HG02678 (cell line): Measurements from ENCODE around the gene LARP4B.

Experiments
- ATAC-seq: cut with Tn5 transposase; IDR thresholded peaks from one replicate; pipeline ENCODE4 v1.9.1; 2021; ENCODE audit warnings: mild to moderate bottlenecking, moderate library complexity; ENCODE audit not compliant: unreplicated experiment

LARP4B gene

DNA sequence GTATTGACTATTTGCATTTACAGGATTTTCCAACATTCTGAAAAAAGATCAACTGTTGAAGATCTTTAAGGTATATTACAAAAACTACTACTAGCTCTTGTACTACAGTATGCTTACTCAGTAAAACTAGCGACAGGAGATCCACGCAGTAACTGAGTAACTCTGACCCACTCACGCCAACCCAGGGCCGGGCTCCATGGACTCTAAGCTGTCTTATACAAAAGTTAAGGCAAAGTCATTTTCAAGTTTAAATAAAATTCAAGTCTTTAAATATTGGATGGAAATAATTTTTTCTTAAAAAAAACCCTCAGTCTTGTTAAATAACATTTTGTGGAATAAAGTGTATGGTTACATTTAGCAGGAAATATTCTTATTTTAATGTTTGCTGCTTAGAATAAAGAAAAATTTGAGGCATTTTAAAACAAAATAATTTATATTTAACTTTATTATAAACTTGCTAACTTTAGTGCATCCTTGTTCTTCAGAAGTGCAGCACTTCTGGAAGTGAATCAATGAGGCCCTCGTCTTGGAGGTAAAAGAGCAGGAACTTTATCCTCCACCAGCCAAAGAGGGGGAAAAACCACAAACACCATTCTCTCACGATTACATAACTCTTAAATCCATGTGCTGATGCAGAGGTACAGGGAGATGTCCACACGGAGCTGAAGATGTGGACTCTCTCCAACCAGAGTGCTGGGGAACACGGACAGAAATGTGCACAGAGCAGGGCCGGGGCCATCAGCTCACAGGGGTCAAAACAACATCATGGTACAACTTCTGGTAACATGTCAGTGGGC is 119.9 kb downstream of the LARP4B start:
- ATAC-seq, result no peak

GRCh38 chr10:810351-810846 is 121.1 kb downstream of the LARP4B start:
- ATAC-seq, result no peak

DNA sequence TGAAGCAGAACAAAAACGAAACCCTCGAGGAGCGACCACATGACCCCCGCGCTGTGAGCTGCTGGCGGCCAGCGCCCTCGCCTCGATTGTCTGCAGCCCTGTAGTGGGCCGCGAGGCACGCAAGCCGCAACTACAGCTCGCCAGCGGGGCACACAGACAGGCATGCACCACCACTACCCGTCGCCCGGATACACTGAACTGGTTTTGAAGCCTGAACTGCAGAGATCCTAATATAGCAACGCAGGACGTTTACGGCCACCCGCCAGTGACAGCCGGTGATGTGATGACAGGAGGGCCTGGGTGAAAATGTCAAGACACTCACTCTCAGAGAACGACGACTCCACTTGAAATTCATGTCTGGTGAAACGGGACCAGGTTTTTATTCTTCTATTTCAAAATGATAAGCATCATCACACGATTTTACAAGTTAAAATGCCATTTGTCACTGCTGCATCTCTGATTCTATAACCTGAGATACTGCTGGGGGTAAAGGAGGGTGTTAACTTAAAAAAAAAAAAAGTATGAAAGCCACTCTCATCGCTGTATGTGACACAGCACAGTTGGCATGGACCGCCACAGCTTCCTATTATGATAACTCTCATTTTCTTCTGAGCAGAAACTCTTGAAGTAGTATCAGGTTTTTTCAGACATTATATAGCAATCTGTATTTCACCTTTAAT is 121.7 kb downstream of the LARP4B start:
- ATAC-seq, result no peak

DNA sequence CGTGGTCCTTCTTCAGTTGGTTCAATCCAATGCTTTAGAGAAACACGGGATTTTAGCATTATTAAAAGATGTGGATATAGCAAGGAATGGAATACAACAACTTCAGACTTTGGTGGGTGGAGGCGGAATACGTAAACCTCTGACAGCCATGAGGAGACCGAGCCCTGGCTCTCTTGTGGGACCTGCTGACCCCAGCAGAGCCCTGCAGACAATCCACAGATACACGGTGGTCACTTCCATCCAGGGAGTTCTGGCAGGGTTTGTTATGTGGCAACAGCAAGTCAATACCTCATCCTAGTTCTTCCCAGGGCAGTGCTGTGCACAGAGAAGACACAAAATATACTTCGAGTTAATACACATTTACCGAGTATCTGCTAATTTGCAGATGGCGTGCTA is 123.5 kb downstream of the LARP4B start:
- no peak for ATAC-seq

DNA sequence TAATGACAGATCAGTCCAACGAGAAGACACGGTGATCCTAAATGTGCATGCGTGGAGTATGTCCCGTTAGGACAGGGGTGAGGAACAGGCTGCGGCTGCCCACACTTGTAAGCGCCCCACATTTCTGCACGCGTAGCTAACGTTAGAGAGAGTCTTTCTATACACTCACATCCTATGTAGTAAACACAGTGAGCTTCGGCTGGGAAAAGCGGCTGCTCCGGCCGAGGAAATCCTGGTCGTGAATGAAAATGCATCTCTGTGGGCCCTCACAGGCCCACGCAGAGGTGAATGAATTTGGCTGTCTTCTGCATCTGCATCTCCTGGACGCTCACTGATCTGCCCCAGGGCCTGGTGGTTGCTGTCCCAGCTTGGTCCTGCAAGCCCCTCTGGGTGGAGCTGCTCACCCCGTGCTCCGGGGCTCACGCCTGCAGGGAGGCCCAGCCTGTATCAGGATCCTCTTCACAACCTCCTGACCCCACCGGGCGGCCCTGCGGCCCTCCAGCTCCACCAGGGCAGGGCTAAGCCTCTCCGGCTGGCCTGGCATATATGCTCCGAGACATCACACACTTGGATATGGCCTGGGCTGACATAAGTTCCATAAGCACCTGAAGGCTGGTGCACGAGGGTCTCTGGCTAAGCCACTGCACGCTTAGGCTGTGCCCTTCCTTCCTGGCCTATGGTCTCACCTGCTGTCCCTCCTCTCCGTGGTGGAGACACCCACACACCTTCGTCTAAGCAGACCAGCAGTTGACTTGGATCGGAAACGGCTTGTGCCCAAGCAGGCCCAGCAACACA is 124.1 kb downstream of the LARP4B start:
- no peak for ATAC-seq

GRCh38 chr10:806451-807162 is 124.9 kb downstream of the LARP4B start:
- no peak for ATAC-seq

DNA sequence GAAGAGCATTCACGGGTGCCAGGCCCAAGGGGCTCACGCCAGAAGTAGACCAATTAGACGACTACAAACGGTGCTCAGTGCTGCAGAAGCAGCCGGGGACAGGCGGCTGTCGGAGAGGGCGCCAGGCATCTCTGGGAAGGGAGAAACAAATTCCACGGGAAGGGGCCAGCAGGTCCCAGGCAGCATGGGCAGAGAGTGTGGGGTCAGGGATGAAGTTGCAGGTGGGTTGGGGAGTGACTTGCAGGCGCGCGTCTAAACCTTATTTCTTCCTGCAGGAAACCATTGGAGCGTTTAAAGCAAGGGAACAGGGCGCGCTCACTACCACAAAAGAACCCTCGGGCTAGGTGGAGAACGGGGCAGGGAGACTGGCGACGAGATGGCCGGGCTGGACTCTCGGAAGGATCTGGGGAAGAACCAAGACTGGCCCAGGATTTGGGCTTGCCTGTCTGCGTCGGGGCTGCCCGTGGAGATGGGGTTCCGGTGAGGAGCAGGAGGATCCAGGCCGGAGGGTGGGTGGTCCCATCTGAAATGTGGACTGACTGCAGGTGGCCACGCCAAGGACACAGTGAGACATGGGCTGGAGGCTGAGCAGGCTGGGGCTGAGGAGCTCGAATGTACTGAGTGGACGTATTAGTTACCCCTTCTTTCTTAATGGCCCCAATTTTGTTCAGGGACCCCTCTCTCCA is 125.7 kb downstream of the LARP4B start:
- ATAC-seq, result no peak

DNA sequence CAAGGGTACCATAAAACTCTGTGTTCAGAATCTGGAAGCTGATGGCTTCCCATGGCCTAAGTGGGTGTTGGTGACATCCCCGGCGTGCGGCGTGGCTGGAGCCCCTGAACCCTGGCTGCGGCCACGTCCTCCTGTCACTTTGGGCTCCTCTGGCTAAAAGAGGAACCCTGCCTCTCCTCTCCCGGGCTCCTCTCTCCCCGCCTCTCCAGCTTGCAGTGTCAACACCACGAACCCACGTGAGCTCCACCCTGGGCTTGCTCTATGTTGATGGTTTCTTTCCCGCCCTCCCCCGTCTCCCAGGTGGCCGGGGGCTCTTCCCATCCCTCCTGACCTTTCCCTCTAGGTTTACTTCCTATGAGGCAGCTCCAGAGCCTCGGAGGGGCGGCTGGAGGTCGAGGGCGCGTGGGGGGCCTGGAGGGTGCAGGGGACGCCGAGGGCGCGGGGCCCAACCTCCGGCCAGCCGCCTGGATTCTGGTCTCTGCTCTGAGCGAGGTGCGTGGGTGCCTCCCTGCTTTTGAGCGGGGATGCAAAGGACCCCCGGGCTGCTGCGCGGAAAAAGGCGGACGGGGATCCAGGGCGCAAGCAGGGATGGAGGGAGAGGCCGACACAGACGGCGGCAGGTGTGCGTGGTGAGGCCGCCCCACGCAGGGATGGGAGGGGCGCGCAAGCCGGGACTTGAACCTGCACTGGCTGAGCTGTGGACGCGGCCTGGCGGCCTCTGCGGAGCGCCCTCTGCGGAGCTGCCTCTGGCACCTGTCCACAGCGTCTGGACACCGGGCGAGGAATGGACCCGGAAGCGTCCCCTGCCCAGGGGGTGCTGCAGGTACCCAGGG is 126.5 kb downstream of the LARP4B start:
- ATAC-seq, result no peak

DNA sequence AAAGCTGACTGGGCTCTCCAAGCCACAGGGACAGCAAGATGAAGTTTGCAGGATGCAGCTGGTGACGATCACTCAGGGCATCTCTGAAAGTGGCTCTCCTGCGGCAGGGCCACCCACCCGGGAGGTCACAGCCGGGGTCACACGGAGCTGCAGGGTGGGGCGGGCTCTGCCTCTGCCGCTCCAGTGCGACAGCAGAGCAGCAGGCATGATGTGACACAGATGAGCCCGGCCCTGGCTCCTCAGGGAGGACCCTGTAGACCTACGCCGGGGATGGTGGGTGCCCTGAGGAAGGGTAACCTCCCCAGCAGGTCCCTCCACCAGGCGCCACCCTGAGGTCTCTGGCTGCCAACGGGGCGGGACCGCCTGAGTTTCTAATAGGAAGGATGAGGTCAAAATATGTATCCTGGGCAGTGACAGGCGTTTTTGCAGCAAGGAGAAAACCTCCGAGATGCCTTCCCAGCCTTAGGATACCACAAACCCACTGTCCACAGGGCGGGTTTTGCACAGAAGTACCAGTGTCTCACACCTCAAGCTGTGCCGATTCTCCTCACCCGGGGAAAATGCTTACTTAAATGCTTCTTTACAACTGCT is 127.2 kb downstream of the LARP4B start:
- no peak for ATAC-seq

GRCh38 chr10:803041-803741 is 128.3 kb downstream of the LARP4B start:
- no peak for ATAC-seq

GRCh38 chr10:802506-802905 is 129.0 kb downstream of the LARP4B start:
- no peak for ATAC-seq

DNA sequence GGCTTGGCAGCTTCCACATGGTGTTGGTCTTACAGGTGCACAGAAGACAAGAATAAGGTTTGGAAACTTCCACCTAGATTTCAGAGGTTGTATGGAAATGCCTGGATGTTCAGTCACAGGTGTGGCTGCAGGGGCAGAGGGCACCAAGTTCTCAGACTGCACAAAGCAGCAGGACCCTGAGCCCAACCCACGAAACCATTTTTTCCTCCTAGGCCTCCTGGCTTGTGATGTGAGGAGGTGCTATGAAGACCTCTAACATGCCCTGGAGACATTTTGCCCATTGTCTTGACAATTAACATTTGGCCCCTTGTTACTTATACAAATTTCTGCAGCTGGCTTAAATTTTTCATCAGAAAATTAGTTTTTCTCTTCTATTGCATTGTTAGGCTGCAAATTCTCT is 134.3 kb downstream of the LARP4B start:
- ATAC-seq, result no peak

DNA sequence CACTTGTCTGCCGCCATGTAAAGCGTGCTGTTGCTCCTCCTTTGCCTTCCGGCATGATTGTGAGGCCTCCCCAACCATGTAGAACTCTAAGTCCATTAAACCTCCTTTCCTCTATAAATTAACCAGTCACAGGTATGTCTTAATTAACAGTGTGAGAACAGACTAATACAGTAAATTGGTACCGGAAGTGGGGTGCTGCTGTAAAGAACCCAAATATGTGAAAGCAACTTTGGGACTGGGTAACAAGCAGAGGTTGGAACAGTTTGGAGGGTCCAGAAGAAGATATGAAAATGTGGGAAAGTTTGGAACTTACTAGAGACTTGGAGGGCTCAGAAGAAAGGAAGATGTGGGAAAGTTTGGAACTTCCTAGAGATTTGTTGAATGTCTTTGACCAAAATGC is 135.3 kb downstream of the LARP4B start:
- no peak for ATAC-seq

- no peak for ATAC-seq
Measured at GRCh38 chr10:794382-794956, 137.0 kb downstream of the LARP4B start.

DNA sequence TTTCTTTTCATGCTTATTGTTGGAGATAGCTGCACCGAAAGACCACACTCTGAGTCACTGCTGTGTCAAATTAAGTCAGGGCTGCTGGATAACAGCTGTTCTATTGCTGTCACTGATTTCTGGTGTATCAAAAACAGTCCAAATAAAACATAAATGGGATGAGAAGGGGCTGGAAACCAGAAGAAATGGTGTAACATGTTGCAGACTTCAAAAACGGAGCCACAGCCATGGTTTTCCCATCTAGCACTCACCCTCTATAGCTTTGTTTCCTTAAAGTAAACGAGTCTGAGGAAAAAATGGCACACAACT is 138.8 kb downstream of the LARP4B start:
- ATAC-seq, result no peak

DNA sequence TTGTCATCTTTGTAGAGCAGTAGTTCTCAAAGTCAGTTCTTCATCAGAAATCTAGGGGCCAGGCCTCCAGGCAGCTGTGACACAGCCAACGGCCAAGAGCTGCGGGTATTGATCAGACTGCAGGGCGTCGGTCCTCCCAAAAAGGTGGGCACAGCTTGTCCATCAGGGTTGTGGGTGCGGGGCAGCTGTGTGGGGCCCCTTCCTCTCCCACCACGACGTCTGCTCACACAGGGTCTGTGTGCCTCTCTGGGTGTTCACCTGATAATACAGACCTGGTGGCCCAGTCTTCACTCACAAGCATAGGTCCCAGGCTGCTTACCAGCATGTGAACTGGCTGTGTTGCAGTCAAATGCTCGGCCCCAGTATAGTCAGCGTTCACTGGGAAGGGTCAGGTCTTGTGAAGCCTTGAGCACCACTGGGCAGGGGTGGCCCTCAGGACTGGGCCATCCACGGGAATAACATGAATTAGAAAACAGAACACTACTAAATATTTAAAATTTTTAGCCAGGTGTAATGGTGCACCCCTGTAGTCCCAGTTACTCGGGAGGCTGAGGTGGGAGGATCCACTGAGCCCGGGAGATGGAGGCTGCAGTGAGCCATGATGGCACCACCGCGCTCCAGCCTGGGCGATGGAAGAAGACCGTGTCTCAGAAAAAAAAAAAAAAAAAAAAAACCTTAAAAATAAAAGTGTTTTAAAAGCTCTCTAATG is 139.3 kb downstream of the LARP4B start:
- ATAC-seq, result no peak

GRCh38 chr10:791639-792038 is 139.9 kb downstream of the LARP4B start:
- no peak for ATAC-seq
